RCC 7860 (cell line): Measurements from ENCODE around the gene ETFA.

ENCODE experiments used
- DNase-seq: peaks from one replicate; pipeline ENCODE4 v3.0.0-alpha.2; 2015; ENCODE audit warnings: low spot score
- FAIRE-seq: peaks from 2 replicates; lab custom pipeline; 2012; peaks lifted over from hg19 to GRCh38; lab: Jason Lieb, UNC

The ETFA gene

GRCh38 chr15:76199106-76200082 lies 111.9 kb downstream of the ETFA start:
- FAIRE-seq (peak; percentile 66), DNase-seq (peak; percentile 71)

- no peak for DNase-seq
- no peak for FAIRE-seq
Measured at GRCh38 chr15:76198456-76199105, 112.7 kb downstream of the ETFA start.

GRCh38 chr15:76197703-76198455 lies 113.4 kb downstream of the ETFA start:
- DNase-seq: peak; percentile 72
- FAIRE-seq: peak; percentile 79

- DNase-seq (peak; percentile 93), FAIRE-seq (peak; percentile 91)
Measured at GRCh38 chr15:76196269-76197231, 114.7 kb downstream of the ETFA start.

- DNase-seq (no peak), FAIRE-seq (no peak)
Measured at GRCh38 chr15:76195506-76196268, 115.6 kb downstream of the ETFA start.

GRCh38 chr15:76193934-76194333 lies 117.3 kb downstream of the ETFA start:
- FAIRE-seq: no peak

GRCh38 chr15:76192715-76193114 lies 118.6 kb downstream of the ETFA start:
- DNase-seq (no peak), FAIRE-seq (no peak)

More at GRCh38 chr15:76193934-76194333, 117.3 kb downstream of the ETFA start:
- no peak for DNase-seq

GRCh38 chr15:76191539-76192244 lies 119.6 kb downstream of the ETFA start:
- no peak for DNase-seq
- FAIRE-seq: no peak

- DNase-seq: peak; percentile 49
- no peak for FAIRE-seq
Measured at GRCh38 chr15:76190751-76191538, 120.3 kb downstream of the ETFA start.

- FAIRE-seq: no peak
- DNase-seq: no peak
Measured at GRCh38 chr15:76190070-76190564, 121.2 kb downstream of the ETFA start.

- FAIRE-seq: no peak
- no peak for DNase-seq
Measured at GRCh38 chr15:76189106-76189505, 122.2 kb downstream of the ETFA start.

GRCh38 chr15:76187163-76187562 lies 124.1 kb downstream of the ETFA start:
- DNase-seq (no peak), FAIRE-seq (no peak)

- FAIRE-seq: no peak
Measured at GRCh38 chr15:76185716-76186115, 125.6 kb downstream of the ETFA start.

GRCh38 chr15:76184650-76185035 lies 126.6 kb downstream of the ETFA start:
- FAIRE-seq: no peak
- no peak for DNase-seq

More at GRCh38 chr15:76185716-76186115, 125.6 kb downstream of the ETFA start:
- peak; percentile 49 for DNase-seq

- no peak for FAIRE-seq
- no peak for DNase-seq
Measured at GRCh38 chr15:76183930-76184649, 127.2 kb downstream of the ETFA start.

- FAIRE-seq (no peak), DNase-seq (no peak)
Measured at GRCh38 chr15:76181705-76182107, 129.6 kb downstream of the ETFA start.

GRCh38 chr15:76180321-76180720 lies 130.9 kb downstream of the ETFA start:
- DNase-seq (no peak), FAIRE-seq (no peak)
